GM23248 (cell line): ENCODE results near the gene APBA3. TPM values are rescaled to one million over a fixed set of nuclear protein-coding genes. Genes with fewer than 3 reads are reported as not detected.

Source experiments
- DNase-seq: peaks from one replicate; pipeline ENCODE4 v3.0.0-alpha.2; 2015
- H2AFZ ChIP-seq: fragments of 200-600 bp; sonication (generic); 2 replicates; pipeline ENCODE4 v1.6.1; 2016; ENCODE audit warnings: antibody characterized with exemption
- H3F3A ChIP-seq: fragments of 200-600 bp; sonication (generic); 2 replicates; pipeline ENCODE4 v1.6.1; 2016; ENCODE audit warnings: mild to moderate bottlenecking, antibody characterized with exemption, mixed run types; ENCODE audit not compliant: insufficient read depth
- H3K27ac ChIP-seq: fragments of 200-600 bp; sonication (generic); 2 replicates; pipeline ENCODE4 v1.5.1; 2016; ENCODE audit warnings: mild to moderate bottlenecking
- H3K27me3 ChIP-seq: fragments of 200-600 bp; sonication (generic); replicated peaks from 2 replicates; pipeline ENCODE4 v1.6.1; 2016; ENCODE audit warnings: mild to moderate bottlenecking; ENCODE audit not compliant: insufficient read depth
- H3K36me3 ChIP-seq: fragments of 200-600 bp; sonication (generic); 2 replicates; pipeline ENCODE4 v1.6.1; 2016; ENCODE audit warnings: low read depth, mild to moderate bottlenecking
- H3K4me1 ChIP-seq: fragments of 200-600 bp; sonication (generic); 2 replicates; pipeline ENCODE4 v1.6.1; 2016; ENCODE audit warnings: mild to moderate bottlenecking; ENCODE audit not compliant: insufficient read depth
- H3K4me2 ChIP-seq: fragments of 200-600 bp; sonication (generic); one replicate; pipeline ENCODE4 v1.6.1; 2016; ENCODE audit warnings: mild to moderate bottlenecking; ENCODE audit not compliant: unreplicated experiment
- H3K4me3 ChIP-seq: fragments of 200-600 bp; sonication (generic); 2 replicates; pipeline ENCODE4 v1.5.1; 2016; ENCODE audit warnings: mild to moderate bottlenecking
- H3K79me2 ChIP-seq: fragments of 200-600 bp; sonication (generic); 2 replicates; pipeline ENCODE4 v1.6.1; 2016; ENCODE audit warnings: mild to moderate bottlenecking; ENCODE audit not compliant: insufficient read depth
- H3K9ac ChIP-seq: fragments of 200-600 bp; sonication (generic); 2 replicates; pipeline ENCODE4 v1.6.1; 2016; ENCODE audit warnings: mild to moderate bottlenecking
- H3K9me2 ChIP-seq: fragments of 200-600 bp; sonication (generic); 2 replicates; pipeline ENCODE4 v1.6.1; 2016; ENCODE audit warnings: mixed run types, mild to moderate bottlenecking, moderate library complexity; ENCODE audit not compliant: insufficient read depth
- H3K9me3 ChIP-seq: fragments of 200-600 bp; sonication (generic); one replicate; pipeline ENCODE4 v1.6.1; 2017; ENCODE audit warnings: low read depth
- H4K20me1 ChIP-seq: fragments of 200-600 bp; sonication (generic); 2 replicates; pipeline ENCODE4 v1.6.0; 2016; ENCODE audit not compliant: insufficient read depth
- EZH2 ChIP-seq: fragments of 200-600 bp; sonication (generic); IDR thresholded peaks from 2 replicates; pipeline ENCODE4 v1.6.1; 2018; ENCODE audit warnings: antibody characterized with exemption, mild to moderate bottlenecking; ENCODE audit not compliant: insufficient read depth, poor library complexity, severe bottlenecking
- EZH2phosphoT487 ChIP-seq: fragments of 200-600 bp; sonication (generic); IDR thresholded peaks from 2 replicates; pipeline ENCODE4 v1.6.1; 2018; ENCODE audit warnings: antibody characterized with exemption, moderate library complexity, mild to moderate bottlenecking, low read depth; ENCODE audit not compliant: insufficient read depth
- WGBS, 2 experiments: methylation state at CpG; one replicate each; pipeline ENCODE4 v1.1.6; 2015 to 2017; ENCODE audit warnings: low lambda C conversion rate in 2 of 2, low coverage in 1 of 2; ENCODE audit errors: missing lambda C conversion rate in 2 of 2; 5-methylcytosine and 5-hydroxymethylcytosine counted together
- in situ Hi-C: fragments of 300-500 bp; cut with MboI; formaldehyde crosslinking; loops from 2 replicates; pipeline ENCODE4 v1.15.0; 2020
- polyA plus RNA-seq: library from polyadenylated mRNA; unstranded; fragments of >200 nt; fragmentation: Nextera tagmentation; extraction: Ambion mirVana; gene quantifications from 2 replicates; pipeline ENCODE4 v1.2.1, GENCODE V29; 2016
- total RNA-seq: library from RNA; depleted of rRNA; stranded (reverse); fragments of >200 nt; shearing (Covaris generic); gene quantifications from 2 replicates; pipeline ENCODE4 v1.2.3, GENCODE V29; 2014

The APBA3 gene
- total and polyA plus RNA-seq, 2 experiments from 2014 or later = 16.9 to 28.3 TPM

DNA sequence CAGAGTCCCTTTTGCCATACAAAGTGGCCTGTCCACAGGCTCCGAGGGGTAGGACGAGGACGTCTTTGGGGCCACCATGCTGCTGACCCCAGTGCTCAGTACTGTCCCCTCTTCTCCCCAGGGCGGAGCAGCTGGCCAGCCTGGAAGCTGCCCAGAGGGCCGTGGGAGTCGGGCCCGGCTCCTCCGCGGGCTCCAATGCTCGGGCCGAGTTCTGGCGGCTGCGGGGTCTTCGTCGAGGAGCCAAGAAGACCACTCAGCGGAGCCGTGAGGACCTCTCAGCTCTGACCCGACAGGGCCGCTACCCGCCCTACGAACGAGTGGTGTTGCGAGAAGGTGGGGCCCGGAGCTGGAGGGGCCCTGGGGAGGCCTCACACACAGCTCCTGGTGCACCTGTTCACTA is 21.1 kb downstream of the APBA3 start:
- Histone ChIP-seq H3K9me3 (no peaks in the 10 kb centered on the region), H3F3A (no peaks in the 10 kb centered on the region), H3K9ac (no peak overlapping the region), H3K79me2 (no peaks in the 10 kb centered on the region), H3K9me2 (no peaks in the 10 kb centered on the region), H3K36me3 (no peaks in the 10 kb centered on the region), H3K27me3 (no peaks in the 10 kb centered on the region), H2AFZ (no peak overlapping the region), H3K27ac (no peak overlapping the region), H4K20me1 (no peaks in the 10 kb centered on the region), H3K4me1 (no peaks in the 10 kb centered on the region), H3K4me3 (no peak overlapping the region), H3K4me2 (no peak overlapping the region)
- 92 to 95% methylated on average over 24 of the region's 24 CpGs for WGBS, 2 experiments
- no peak for DNase-seq
- in situ Hi-C loops = no loop called here
- TF ChIP-seq EZH2phosphoT487 (no peak), EZH2 (no peak)

DNA sequence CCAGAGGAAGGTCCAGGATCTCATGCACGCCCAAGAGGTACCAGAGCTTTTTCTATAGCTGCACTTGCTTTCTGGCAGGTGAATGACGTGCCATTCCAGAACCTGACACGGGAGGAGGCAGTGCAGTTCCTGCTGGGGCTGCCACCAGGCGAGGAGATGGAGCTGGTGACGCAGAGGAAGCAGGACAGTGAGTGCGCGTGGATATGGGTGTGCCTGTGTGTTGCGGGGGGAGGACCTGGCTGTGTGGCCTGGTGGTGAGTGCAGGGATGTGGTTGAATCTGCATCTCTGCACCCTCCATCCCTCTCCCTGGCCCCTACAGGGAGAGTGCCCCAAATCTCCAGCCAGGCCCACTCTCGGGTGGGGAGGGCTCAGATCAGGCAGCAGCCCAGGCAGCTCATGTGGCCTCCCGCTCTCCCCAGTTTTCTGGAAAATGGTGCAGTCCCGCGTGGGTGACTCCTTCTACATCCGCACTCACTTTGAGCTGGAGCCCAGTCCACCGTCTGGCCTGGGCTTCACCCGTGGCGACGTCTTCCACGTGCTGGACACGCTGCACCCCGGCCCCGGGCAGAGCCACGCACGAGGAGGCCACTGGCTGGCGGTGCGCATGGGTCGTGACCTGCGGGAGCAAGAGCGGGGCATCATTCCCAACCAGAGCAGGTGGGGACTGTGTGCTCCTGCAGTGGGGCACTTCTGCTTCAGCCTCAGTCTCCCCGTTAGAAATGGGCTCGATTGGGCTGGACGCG is 22.8 kb downstream of the APBA3 start:
- TF ChIP-seq EZH2 (no peak), EZH2phosphoT487 (no peak)
- DNase-seq = no peak
- H3K9ac ChIP-seq = no peak overlapping the region
- H3K4me2 ChIP-seq = no peak overlapping the region
- no peaks in the 10 kb centered on the region; the same call in 1 of the 2 replicates for H3K27me3 ChIP-seq
- H4K20me1 ChIP-seq = no peaks in the 10 kb centered on the region
- H3K36me3 ChIP-seq = no peaks in the 10 kb centered on the region
- no peaks in the 10 kb centered on the region for H3F3A ChIP-seq
- H3K4me3 ChIP-seq = no peak overlapping the region
- no peak overlapping the region for H3K27ac ChIP-seq
- WGBS, 2 experiments = 80 to 82% methylated on average over 29 to 32 of the region's 32 CpGs
- H3K9me2 ChIP-seq = no peaks in the 10 kb centered on the region
- no peaks in the 10 kb centered on the region for H3K4me1 ChIP-seq
- no peaks in the 10 kb centered on the region for H3K79me2 ChIP-seq
- H2AFZ ChIP-seq = no peak overlapping the region
- no peaks in the 10 kb centered on the region for H3K9me3 ChIP-seq
- in situ Hi-C loops = no loop called here

DNA sequence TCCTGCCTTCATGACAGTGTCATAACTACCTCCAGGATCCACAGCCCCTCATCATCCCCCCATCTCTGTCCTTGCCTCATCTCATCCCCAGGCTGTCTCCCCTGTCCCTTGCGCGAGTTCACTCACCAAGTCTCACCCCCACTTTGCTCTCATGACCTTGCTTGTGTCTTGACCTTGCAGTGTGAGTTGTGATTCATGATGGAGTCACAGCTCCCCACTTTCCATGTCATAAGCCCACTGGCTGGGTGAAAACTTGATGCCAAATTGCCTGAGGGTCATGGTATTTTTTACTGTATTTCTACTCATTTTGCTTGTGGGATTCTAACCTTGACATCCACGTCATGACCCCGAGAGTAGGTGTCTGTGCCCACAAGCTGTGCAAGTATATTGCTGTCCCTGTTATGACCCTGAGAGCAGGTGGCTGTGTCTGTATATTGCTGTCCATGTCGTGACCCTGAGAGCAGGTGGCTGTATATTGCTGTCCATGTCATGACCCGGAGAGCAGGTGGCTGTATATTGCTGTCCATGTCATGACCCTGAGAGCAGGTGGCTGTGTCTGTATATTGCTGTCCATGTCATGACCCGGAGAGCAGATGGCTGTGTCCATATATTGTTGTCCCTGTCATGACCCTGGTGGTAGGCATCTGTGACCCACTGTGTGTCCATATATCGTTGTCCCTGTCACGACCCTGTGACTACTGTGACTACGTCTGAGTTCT is 23.8 kb downstream of the APBA3 start:
- H3F3A ChIP-seq = no peaks in the 10 kb centered on the region
- no peak for TF ChIP-seq EZH2phosphoT487
- TF ChIP-seq EZH2 = no peak
- no peak for DNase-seq
- H3K9ac ChIP-seq = no peak overlapping the region
- H3K4me1 ChIP-seq = no peaks in the 10 kb centered on the region
- no peaks in the 10 kb centered on the region for H3K79me2 ChIP-seq
- no peak overlapping the region for H2AFZ ChIP-seq
- no peak overlapping the region for H3K4me2 ChIP-seq
- H3K9me2 ChIP-seq = no peaks in the 10 kb centered on the region
- H3K9me3 ChIP-seq = no peaks in the 10 kb centered on the region
- H3K27me3 ChIP-seq = no peaks in the 10 kb centered on the region; the same call in 1 of the 2 replicates
- H3K4me3 ChIP-seq = no peak overlapping the region
- no peak overlapping the region for H3K27ac ChIP-seq
- 78 to 80% methylated on average over 10 of the region's 10 CpGs for WGBS, 2 experiments
- H3K36me3 ChIP-seq = no peaks in the 10 kb centered on the region
- H4K20me1 ChIP-seq = no peaks in the 10 kb centered on the region
- in situ Hi-C loops = no loop called here

DNA sequence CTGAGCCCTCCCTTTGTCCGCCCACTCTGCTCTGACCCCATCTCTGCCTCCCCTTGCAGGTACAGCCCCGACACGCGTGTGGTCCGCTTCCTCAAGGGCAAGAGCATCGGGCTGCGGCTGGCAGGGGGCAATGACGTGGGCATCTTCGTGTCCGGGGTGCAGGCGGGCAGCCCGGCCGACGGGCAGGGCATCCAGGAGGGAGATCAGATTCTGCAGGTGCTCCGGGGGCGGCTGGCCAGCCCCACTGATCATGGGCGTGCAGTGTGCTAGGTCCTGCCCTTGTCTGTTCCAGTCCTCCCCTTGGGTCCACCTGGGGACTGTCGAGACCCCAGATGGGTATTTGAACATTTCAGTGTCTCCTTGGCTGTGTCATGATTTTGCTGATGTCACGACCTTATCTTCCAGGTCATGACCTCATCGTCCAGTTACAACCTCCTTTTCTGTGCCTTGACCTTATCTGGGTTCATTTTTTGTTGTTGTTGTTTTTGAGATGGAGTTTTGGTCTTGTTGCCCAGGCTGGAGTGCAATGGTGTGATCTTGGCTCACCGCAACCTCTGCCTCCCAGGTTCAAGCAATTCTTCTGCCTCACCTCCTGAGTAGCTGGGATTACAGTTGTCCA is 25.3 kb downstream of the APBA3 start:
- Histone ChIP-seq H3K27ac (no peak overlapping the region), H4K20me1 (no peaks in the 10 kb centered on the region), H3K4me1 (no peaks in the 10 kb centered on the region), H3K4me2 (no peak overlapping the region), H3K4me3 (no peak overlapping the region), H3K27me3 (no peaks in the 10 kb centered on the region; the same call in 1 of the 2 replicates), H3K79me2 (no peaks in the 10 kb centered on the region), H3K9me3 (no peaks in the 10 kb centered on the region), H3K36me3 (no peaks in the 10 kb centered on the region), H2AFZ (no peak overlapping the region), H3F3A (no peaks in the 10 kb centered on the region), H3K9ac (no peak overlapping the region), H3K9me2 (no peaks in the 10 kb centered on the region)
- DNase-seq = no peak
- no peak for TF ChIP-seq EZH2phosphoT487
- TF ChIP-seq EZH2 = no peak
- in situ Hi-C loops = no loop called here
- 60 to 64% methylated on average over 10 to 21 of the region's 21 CpGs for WGBS, 2 experiments
